ENCODE data around the gene KCNK15. TPM values are rescaled to one million over a fixed set of nuclear protein-coding genes. Genes with fewer than 3 reads are reported as not detected.

KCNK15 gene
- total RNA-seq, 1 experiment from 2014 or later, result 3.0 TPM

- TF ChIP-seq EZH2 (IDR thresholded peaks at IDR 0.05; ENCODE audit: low read length, unreplicated experiment) (no peak), EZH2phosphoT487 (IDR thresholded peaks at IDR 0.05; ENCODE audit: borderline replicate concordance, low read length) (no peak), CTCF (conservative IDR thresholded peaks at IDR 0.05; ENCODE audit: low read depth, low read length) (no peak)
- POLR2A ChIA-PET (ENCODE audit: unreplicated experiment), result interaction anchor here (0.6 to 1.0 kb wide), 3 partner anchors 10 to 1793 kb away, joined by 3 read pairs; partner anchors contain the start of gene CCN5
- peak overlapping the region; percentile 36; the same call in 1 of the 2 replicates for H3K4me3 ChIP-seq (ENCODE audit: low read length)
- ATAC-seq (peak; percentile 90), DNase-seq (peak; percentile 99)
- no TSS peak for BruUV-seq (replicated peaks)
- no peaks in the 10 kb centered on the region for H3K79me2 ChIP-seq (ENCODE audit: low read length)
- no peaks in the 10 kb centered on the region for H3K9me3 ChIP-seq (ENCODE audit: low read length)
- peak overlapping the region; percentile 81 for H3K27ac ChIP-seq (ENCODE audit: low read length)
- H3K9me2 ChIP-seq (replicated peaks; ENCODE audit: low read length), result no peaks in the 10 kb centered on the region
- intact Hi-C loops (cut with micrococcal nuclease), result loop anchor here (2.0 kb wide), 1 partner anchor 14 kb away; the partner anchor contains the start of gene CCN5
- no peaks in the 10 kb centered on the region for H3F3A ChIP-seq (ENCODE audit: low read length, unreplicated experiment)
- H4K20me1 ChIP-seq (ENCODE audit: low read length), result no peaks in the 10 kb centered on the region
- peak overlapping the region; percentile 57 for H3K9ac ChIP-seq (ENCODE audit: low read length)
- H3K4me1 ChIP-seq (ENCODE audit: insufficient read depth, low read length), result peaks cover 47% of the 10 kb centered on the region
- H3K4me2 ChIP-seq (ENCODE audit: low read length), result peak overlapping the region; percentile 75
- H3K27me3 ChIP-seq (ENCODE audit: low read length), result no peaks in the 10 kb centered on the region
- no peaks in the 10 kb centered on the region for H3K36me3 ChIP-seq (ENCODE audit: low read depth, low read length)
- H2AFZ ChIP-seq (ENCODE audit: low read length), result no peak overlapping the region
- CTCF ChIA-PET, result interaction anchor here (0.8 kb wide), 1 partner anchor 33 kb away, joined by 3 read pairs; no protein-coding TSS in a partner anchor
Observed at GRCh38 chr20:44728801-44729443, 16.7 kb upstream of the KCNK15 start.

- H3K9me3 ChIP-seq (ENCODE audit: low read length), result no peaks in the 10 kb centered on the region
- peaks cover 47% of the 10 kb centered on the region for H3K4me1 ChIP-seq (ENCODE audit: insufficient read depth, low read length)
- H2AFZ ChIP-seq (ENCODE audit: low read length), result no peak overlapping the region
- no peaks in the 10 kb centered on the region for H3K9me2 ChIP-seq (replicated peaks; ENCODE audit: low read length)
- CTCF ChIA-PET, result interaction anchor here (1.0 kb wide), 1 partner anchor 46 kb away, joined by 4 read pairs; no protein-coding TSS in a partner anchor
- peak overlapping the region; percentile 75 for H3K27ac ChIP-seq (ENCODE audit: low read length)
- DNase-seq, result peak; percentile 100
- H3K9ac ChIP-seq (ENCODE audit: low read length), result peak overlapping the region; percentile 48; the same call in 1 of the 2 replicates
- H3K79me2 ChIP-seq (ENCODE audit: low read length), result no peaks in the 10 kb centered on the region
- no peaks in the 10 kb centered on the region for H3K27me3 ChIP-seq (ENCODE audit: low read length)
- ATAC-seq, result peak; percentile 43
- no TSS peak for BruUV-seq (replicated peaks)
- no peak overlapping the region for H3K4me3 ChIP-seq (ENCODE audit: low read length)
- POLR2A ChIA-PET (ENCODE audit: unreplicated experiment), result no interaction called here
- peak overlapping the region; percentile 6; the same call in 1 of the 2 replicates for H3K4me2 ChIP-seq (ENCODE audit: low read length)
- H4K20me1 ChIP-seq (ENCODE audit: low read length), result no peaks in the 10 kb centered on the region
- TF ChIP-seq EZH2 (IDR thresholded peaks at IDR 0.05; ENCODE audit: low read length, unreplicated experiment) (no peak), EZH2phosphoT487 (IDR thresholded peaks at IDR 0.05; ENCODE audit: borderline replicate concordance, low read length) (no peak), CTCF (conservative IDR thresholded peaks at IDR 0.05; ENCODE audit: low read depth, low read length) (no peak)
- intact Hi-C loops (cut with micrococcal nuclease), result loop anchor here (1.0 to 5.0 kb wide), 3 partner anchors 37 to 518 kb away; partner anchors contain the start of gene OSER1
- no peaks in the 10 kb centered on the region for H3F3A ChIP-seq (ENCODE audit: low read length, unreplicated experiment)
- H3K36me3 ChIP-seq (ENCODE audit: low read depth, low read length), result no peaks in the 10 kb centered on the region
Observed at GRCh38 chr20:44730441-44730840, 15.2 kb upstream of the KCNK15 start.

GRCh38 chr20:44731657-44732056 is 14.0 kb upstream of the KCNK15 start:
- Histone ChIP-seq H3K79me2 (ENCODE audit: low read length) (no peaks in the 10 kb centered on the region), H3K9me2 (replicated peaks; ENCODE audit: low read length) (no peaks in the 10 kb centered on the region), H3F3A (ENCODE audit: low read length, unreplicated experiment) (no peaks in the 10 kb centered on the region), H4K20me1 (ENCODE audit: low read length) (no peaks in the 10 kb centered on the region), H3K36me3 (ENCODE audit: low read depth, low read length) (no peaks in the 10 kb centered on the region), H3K9me3 (ENCODE audit: low read length) (no peaks in the 10 kb centered on the region), H3K4me1 (ENCODE audit: insufficient read depth, low read length) (peaks cover 47% of the 10 kb centered on the region), H3K4me3 (ENCODE audit: low read length) (no peak overlapping the region), H3K27ac (ENCODE audit: low read length) (no peak overlapping the region), H3K27me3 (ENCODE audit: low read length) (no peaks in the 10 kb centered on the region), H3K9ac (ENCODE audit: low read length) (no peak overlapping the region), H2AFZ (ENCODE audit: low read length) (no peak overlapping the region), H3K4me2 (ENCODE audit: low read length) (no peak overlapping the region)
- ChIA-PET POLR2A (ENCODE audit: unreplicated experiment) (no interaction called here), CTCF (interaction anchor here (0.6 to 1.9 kb wide), 2 partner anchors 47 to 1141 kb away, joined by 6 to 16 read pairs; no protein-coding TSS in a partner anchor)
- TF ChIP-seq CTCF (conservative IDR thresholded peaks at IDR 0.05; ENCODE audit: low read depth, low read length) (no peak), EZH2phosphoT487 (IDR thresholded peaks at IDR 0.05; ENCODE audit: borderline replicate concordance, low read length) (no peak), EZH2 (IDR thresholded peaks at IDR 0.05; ENCODE audit: low read length, unreplicated experiment) (no peak)
- ATAC-seq (no peak), DNase-seq (no peak)
- no TSS peak for BruUV-seq (replicated peaks)
- intact Hi-C loops (cut with micrococcal nuclease), result loop anchor here (5.0 kb wide), 2 partner anchors 344 to 519 kb away; partner anchors contain the start of gene OSER1
